LNCaP clone FGC (cell line): ENCODE data around the gene CTXN1.

ENCODE experiments used
- DNase-seq: peaks from one replicate; pipeline ENCODE4 v3.0.0-alpha.2; 2011; ENCODE audit warnings: low read depth
- H3K4me3 ChIP-seq: 2 replicates; pipeline ENCODE4 v1.5.1; 2011; ENCODE audit warnings: mild to moderate bottlenecking, low read depth, low read length, control low read depth
- CTCF ChIP-seq: IDR thresholded peaks from 2 replicates; pipeline ENCODE4 v1.5.1; 2012; ENCODE audit warnings: mild to moderate bottlenecking; ENCODE audit not compliant: control insufficient read depth, insufficient read depth; ENCODE audit errors: extremely low read depth

The CTXN1 gene

GRCh38 chr19:7901337-7901736 lies 24.6 kb downstream of the CTXN1 start:
- TF ChIP-seq CTCF = no peak
- no peak overlapping the region for H3K4me3 ChIP-seq
- no peak for DNase-seq

- TF ChIP-seq CTCF = no peak
- DNase-seq = no peak
- no peak overlapping the region for H3K4me3 ChIP-seq
Observed at GRCh38 chr19:7900931-7901330, 25.0 kb downstream of the CTXN1 start.

GRCh38 chr19:7900401-7900870 lies 25.5 kb downstream of the CTXN1 start:
- no peak for DNase-seq
- no peak overlapping the region for H3K4me3 ChIP-seq
- TF ChIP-seq CTCF = no peak

GRCh38 chr19:7899751-7900378 lies 26.1 kb downstream of the CTXN1 start:
- H3K4me3 ChIP-seq = no peak overlapping the region
- DNase-seq = no peak
- TF ChIP-seq CTCF = no peak

- TF ChIP-seq CTCF = no peak
- DNase-seq = no peak
- H3K4me3 ChIP-seq = no peak overlapping the region
Observed at GRCh38 chr19:7898967-7899366, 27.0 kb downstream of the CTXN1 start.

- no peak for DNase-seq
- no peak for TF ChIP-seq CTCF
- no peak overlapping the region for H3K4me3 ChIP-seq
Observed at GRCh38 chr19:7897292-7897691, 28.6 kb downstream of the CTXN1 start.

GRCh38 chr19:7895565-7895964 lies 30.4 kb downstream of the CTXN1 start:
- H3K4me3 ChIP-seq = no peak overlapping the region
- DNase-seq = no peak
- TF ChIP-seq CTCF = no peak
